GM19023 (cell line): Measurements from ENCODE around the gene PRKCB.
"Not testable (repeated sequence)": the region's sequence is repeated elsewhere in the genome, so short reads cannot be mapped to it uniquely, and the experiment has no call there.

Experiments
- ATAC-seq: cut with Tn5 transposase; IDR thresholded peaks from one replicate; pipeline ENCODE4 v1.9.1; 2021; ENCODE audit warnings: mild to moderate bottlenecking, moderate library complexity; ENCODE audit not compliant: unreplicated experiment

The PRKCB gene

GRCh38 chr16:24152048-24152447, 316.3 kb downstream of the PRKCB start:
- ATAC-seq: not testable (repeated sequence)

GRCh38 chr16:24152826-24153225, 317.0 kb downstream of the PRKCB start:
- ATAC-seq: no peak

GRCh38 chr16:24156777-24157176, 321.0 kb downstream of the PRKCB start:
- ATAC-seq: no peak

GRCh38 chr16:24163935-24164334, 328.2 kb downstream of the PRKCB start:
- ATAC-seq: no peak

- ATAC-seq: no peak
Measured at GRCh38 chr16:24164416-24164815, 328.6 kb downstream of the PRKCB start.

GRCh38 chr16:24165273-24165672, 329.5 kb downstream of the PRKCB start:
- ATAC-seq: no peak

- no peak for ATAC-seq
Measured at GRCh38 chr16:24166661-24167528, 331.1 kb downstream of the PRKCB start.

- ATAC-seq: no peak
Measured at GRCh38 chr16:24168856-24169255, 333.1 kb downstream of the PRKCB start.

GRCh38 chr16:24170407-24170806, 334.6 kb downstream of the PRKCB start:
- no peak for ATAC-seq

- ATAC-seq: no peak
Measured at GRCh38 chr16:24174504-24174903, 338.7 kb downstream of the PRKCB start.

GRCh38 chr16:24174957-24175356, 339.2 kb downstream of the PRKCB start:
- no peak for ATAC-seq

GRCh38 chr16:24178496-24178895, 342.7 kb downstream of the PRKCB start:
- no peak for ATAC-seq

GRCh38 chr16:24180451-24180850, 344.7 kb downstream of the PRKCB start:
- no peak for ATAC-seq

- ATAC-seq: no peak
Measured at GRCh38 chr16:24188021-24188542, 352.3 kb downstream of the PRKCB start.

GRCh38 chr16:24188751-24189318, 353.1 kb downstream of the PRKCB start:
- no peak for ATAC-seq

- no peak for ATAC-seq
Measured at GRCh38 chr16:24189941-24190340, 354.2 kb downstream of the PRKCB start.

- ATAC-seq: no peak
Measured at GRCh38 chr16:24191876-24192402, 356.2 kb downstream of the PRKCB start.

GRCh38 chr16:24195221-24195620, 359.4 kb downstream of the PRKCB start:
- ATAC-seq: no peak

- ATAC-seq: no peak
Measured at GRCh38 chr16:24198807-24199533, 363.2 kb downstream of the PRKCB start.

GRCh38 chr16:24203675-24204074, 367.9 kb downstream of the PRKCB start:
- ATAC-seq: no peak

GRCh38 chr16:24204150-24204665, 368.4 kb downstream of the PRKCB start:
- ATAC-seq: no peak
